Endothelial cell of umbilical vein (primary cell): ENCODE measurements around the gene ZFP1. TPM values are rescaled to one million over a fixed set of nuclear protein-coding genes. Genes with fewer than 3 reads are reported as not detected.
"Not testable (repeated sequence)": the region's sequence is repeated elsewhere in the genome, so short reads cannot be mapped to it uniquely, and the experiment has no call there.

ENCODE experiments used
- BruUV-seq: library from RNA; stranded (reverse); fragments of 400-500 nt; replicated peaks from 2 replicates; lab custom pipeline; 2021; lab: Mats Ljungman, UMichigan
- CTCF ChIA-PET: fragments of 300-600, 350-600 bp; sonication (Branson Sonifier 250); formaldehyde crosslinking; loops from one replicate; lab custom pipeline; 2021; ENCODE audit warnings: antibody characterized with exemption, inconsistent platforms; lab: Charles Lee
- POLR2A ChIA-PET: fragments of 300-600, 350-600 bp; sonication (Branson Sonifier 250); formaldehyde crosslinking; loops from one replicate; lab custom pipeline; 2021; ENCODE audit warnings: antibody characterized with exemption, inconsistent platforms; lab: Charles Lee
- DNase-seq: peaks from one replicate; pipeline ENCODE4 v3.0.0-alpha.2; 2011; ENCODE audit warnings: low read depth, low spot score
- FAIRE-seq: peaks from 2 replicates; lab custom pipeline; 2011; peaks lifted over from hg19 to GRCh38; lab: Jason Lieb, UNC
- H2AFZ ChIP-seq: 2 replicates; pipeline ENCODE4 v1.6.0; 2012; ENCODE audit warnings: low read depth, low read length, control low read depth, inconsistent platforms
- H3K27ac ChIP-seq: 2 replicates; pipeline ENCODE4 v1.5.1; 2011; ENCODE audit warnings: low read depth, mild to moderate bottlenecking, control low read depth, low read length, moderate library complexity; ENCODE audit not compliant: insufficient read depth
- H3K27me3 ChIP-seq, 2 experiments: 2 replicates each; pipeline versions ENCODE4 v1.6.0 to v1.6.1; 2011; ENCODE audit warnings: low read length in 2 of 2, mixed read lengths in 1 of 2; ENCODE audit not compliant: control insufficient read depth in 2 of 2, insufficient read depth in 2 of 2
- H3K36me3 ChIP-seq, 2 experiments: 2 replicates in 1 of 2; 3 replicates in 1 of 2; pipeline ENCODE4 v1.5.1; 2011; ENCODE audit warnings: low read length in 2 of 2, mild to moderate bottlenecking in 1 of 2, moderate library complexity in 1 of 2; ENCODE audit not compliant: control insufficient read depth in 2 of 2, insufficient read depth in 2 of 2; ENCODE audit errors: extremely low read depth in 1 of 2
- H3K4me1 ChIP-seq: 3 replicates; pipeline ENCODE4 v1.5.1; 2011; ENCODE audit warnings: mild to moderate bottlenecking, low read length; ENCODE audit not compliant: control insufficient read depth, insufficient read depth; ENCODE audit errors: extremely low read depth
- H3K4me2 ChIP-seq: 2 replicates; pipeline ENCODE4 v1.6.1; 2011; ENCODE audit warnings: low read length, control low read depth, mixed read lengths; ENCODE audit not compliant: insufficient read depth
- H3K4me3 ChIP-seq, 3 experiments: fragments of 200-600 bp in 1 of 3; sonication (generic), shearing (Covaris generic) in 1 of 3; replicated peaks in 1 of 3; 2 replicates each; pipeline ENCODE4 v1.5.1; 2011 to 2016; ENCODE audit warnings: control low read depth in 3 of 3, low read length in 3 of 3, mild to moderate bottlenecking in 2 of 3, inconsistent platforms in 1 of 3, low read depth in 1 of 3, moderate library complexity in 1 of 3; ENCODE audit not compliant: insufficient read depth in 1 of 3
- H3K79me2 ChIP-seq: 2 replicates; pipeline ENCODE4 v1.6.0; 2012; ENCODE audit warnings: low read length, inconsistent platforms; ENCODE audit not compliant: control insufficient read depth, insufficient read depth
- H3K9ac ChIP-seq: replicated peaks from 2 replicates; pipeline ENCODE3; 2011; ENCODE audit warnings: low read length, control low read depth; ENCODE audit not compliant: insufficient read depth; ENCODE audit errors: extremely low read depth
- H3K9me1 ChIP-seq: replicated peaks from 3 replicates; pipeline ENCODE4 v1.6.0; 2011; ENCODE audit warnings: mild to moderate bottlenecking, low read length; ENCODE audit not compliant: control insufficient read depth, insufficient read depth; ENCODE audit errors: extremely low read depth
- H3K9me3 ChIP-seq: replicated peaks from 2 replicates; pipeline ENCODE4 v1.5.1; 2012; ENCODE audit warnings: low read length, inconsistent platforms; ENCODE audit not compliant: control insufficient read depth, insufficient read depth
- H4K20me1 ChIP-seq: replicated peaks from 2 replicates; pipeline ENCODE3; 2011; ENCODE audit warnings: mild to moderate bottlenecking, low read length; ENCODE audit not compliant: control insufficient read depth, insufficient read depth; ENCODE audit errors: extremely low read depth
- CTCF ChIP-seq, 2 donors: IDR thresholded peaks; 1 replicate in 1 of 2; 2 replicates in 1 of 2; pipeline ENCODE4 v1.5.1; 2011; ENCODE audit warnings: low read length in 2 of 2, mild to moderate bottlenecking in 2 of 2, moderate library complexity in 2 of 2, control low read depth in 1 of 2, inconsistent platforms in 1 of 2, low read depth in 1 of 2; ENCODE audit not compliant: insufficient read depth in 1 of 2; ENCODE audit errors: extremely low read depth in 1 of 2
- EZH2 ChIP-seq: IDR thresholded peaks from 2 replicates; pipeline ENCODE4 v1.6.1; 2012; ENCODE audit warnings: borderline replicate concordance, low read depth, mild to moderate bottlenecking, moderate library complexity, low read length, inconsistent platforms; ENCODE audit not compliant: severe bottlenecking
- FOS ChIP-seq: IDR thresholded peaks from 2 replicates; pipeline ENCODE4 v1.6.1; 2011; ENCODE audit warnings: mild to moderate bottlenecking, low read length, moderate library complexity, borderline replicate concordance; ENCODE audit not compliant: insufficient read depth
- GATA2 ChIP-seq: IDR thresholded peaks from 2 replicates; pipeline ENCODE4 v1.7.0; 2011; ENCODE audit warnings: low read depth, mild to moderate bottlenecking, moderate library complexity, mixed read lengths, low read length; ENCODE audit not compliant: insufficient read length, insufficient read depth
- JUN ChIP-seq: IDR thresholded peaks from 2 replicates; pipeline ENCODE4 v1.6.1; 2011; ENCODE audit warnings: borderline replicate concordance, low read depth; ENCODE audit not compliant: insufficient read length, insufficient read depth
- MAX ChIP-seq: IDR thresholded peaks from 2 replicates; pipeline ENCODE4 v1.6.1; 2011; ENCODE audit not compliant: insufficient read depth, insufficient read length
- MYC ChIP-seq: IDR thresholded peaks from one replicate; pipeline ENCODE4 v1.6.1; 2011; ENCODE audit warnings: mild to moderate bottlenecking, low read depth, low read length
- POLR2A ChIP-seq: IDR thresholded peaks from 2 replicates; pipeline ENCODE4 v1.6.1; 2012; ENCODE audit warnings: low read depth, mild to moderate bottlenecking, control low read depth, low read length
- POLR2AphosphoS5 ChIP-seq: IDR thresholded peaks from 2 replicates; pipeline ENCODE4 v1.6.1; 2012; ENCODE audit warnings: low read depth, mild to moderate bottlenecking, control low read depth, low read length, moderate library complexity; ENCODE audit not compliant: insufficient read depth
- dilution Hi-C: fragments of 300-500 bp; cut with MboI; formaldehyde crosslinking; loops from one replicate; pipeline ENCODE4 v1.15.0; 2019; ENCODE audit warnings: low sequenced_read_pairs; ENCODE audit not compliant: extremely low pct_ligation_motif_present
- intact Hi-C: fragments of 100-400 bp; cut with micrococcal nuclease; formaldehyde crosslinking; loops from one replicate; pipeline ENCODE4 v1.10.0; 2022
- polyA plus RNA-seq, 4 experiments: library from polyadenylated mRNA; depleted of rRNA in 3 of 4; stranded (reverse) in 3 of 4; unstranded in 1 of 4; fragments of >200 nt; gene quantifications; 2 replicates each; pipeline versions ENCODE4 v1.2.1 to v1.2.3, GENCODE V29; 2011 to 2012; ENCODE audit warnings: missing spikeins in 1 of 4
- total RNA-seq: library from RNA; stranded (reverse); gene quantifications from 2 replicates; pipeline ENCODE4 v1.2.3, GENCODE V29; 2021

The ZFP1 gene
- total and polyA plus RNA-seq, 2 donors (not counting 3 experiments of a cell fraction or from before 2014, with no cell fraction given): 2.8 to 9.8 TPM

- FAIRE-seq (no peak), DNase-seq (no peak)
- dilution Hi-C loops (no loop called here), intact Hi-C loops (no loop called here)
- Histone ChIP-seq H3K9me1 (no peaks in the 10 kb centered on the region), H3K79me2 (no peaks in the 10 kb centered on the region), H3K27ac (no peak overlapping the region), H3K4me3 (no peak overlapping the region), H3K9ac (no peak overlapping the region), H3K36me3 (no peaks in the 10 kb centered on the region), H2AFZ (no peak overlapping the region), H3K9me3 (no peaks in the 10 kb centered on the region), H3K27me3 (no peaks in the 10 kb centered on the region), H3K4me2 (no peak overlapping the region), H3K4me1 (no peaks in the 10 kb centered on the region), H4K20me1 (no peaks in the 10 kb centered on the region)
- ChIA-PET CTCF (interaction anchor here (0.7 to 1.5 kb wide), 5 partner anchors 10 to 255 kb away, joined by 3 to 4 read pairs (median 3); no protein-coding TSS in a partner anchor), POLR2A (no interaction called here)
- TF ChIP-seq FOS (no peak), JUN (no peak), MAX (no peak), POLR2AphosphoS5 (no peak), EZH2 (no peak), POLR2A (no peak), CTCF (IDR thresholded peaks at IDR 0.05; ENCODE audit: extremely low read depth in 1 of 2, insufficient read depth in 1 of 2, low read depth in 1 of 2, low read length in 2 of 2) (no peak), GATA2 (no peak), MYC (no peak)
- no TSS peak for BruUV-seq
Measured at GRCh38 chr16:75208861-75209505, 60.7 kb downstream of the ZFP1 start.

GRCh38 chr16:75209514-75209913 is 61.2 kb downstream of the ZFP1 start:
- H3K79me2 ChIP-seq, POLR2A ChIA-PET, BruUV-seq, dilution Hi-C loops, H4K20me1 ChIP-seq, H3K9me1 ChIP-seq, H3K36me3 ChIP-seq, intact Hi-C loops, H3K27ac ChIP-seq, H3K9me3 ChIP-seq, H3K9ac ChIP-seq, DNase-seq, H3K4me2 ChIP-seq, H3K4me3 ChIP-seq, H3K4me1 ChIP-seq, H3K27me3 ChIP-seq, FAIRE-seq, H2AFZ ChIP-seq: not testable (repeated sequence)
- CTCF ChIA-PET: interaction anchor here (1.1 to 1.5 kb wide), 3 partner anchors 10 to 24 kb away, joined by 3 to 4 read pairs (median 3); no protein-coding TSS in a partner anchor
